HG02642 (cell line): ENCODE measurements around the gene EMILIN3.
"Not testable (repeated sequence)": the region's sequence is repeated elsewhere in the genome, so short reads cannot be mapped to it uniquely, and the experiment has no call there.

Experiments used
- ATAC-seq: cut with Tn5 transposase; IDR thresholded peaks from one replicate; pipeline ENCODE4 v1.9.1; 2021; ENCODE audit warnings: mild to moderate bottlenecking; ENCODE audit not compliant: unreplicated experiment, poor library complexity

EMILIN3 gene

GRCh38 chr20:41329435-41330342 is 36.9 kb downstream of the EMILIN3 start:
- peak; percentile 74 for ATAC-seq

- ATAC-seq: no peak
Observed at GRCh38 chr20:41327178-41327577, 39.4 kb downstream of the EMILIN3 start.

GRCh38 chr20:41320976-41321375 is 45.6 kb downstream of the EMILIN3 start:
- no peak for ATAC-seq

GRCh38 chr20:41320441-41320840 is 46.2 kb downstream of the EMILIN3 start:
- no peak for ATAC-seq

- no peak for ATAC-seq
Observed at GRCh38 chr20:41318271-41318649, 48.4 kb downstream of the EMILIN3 start.

- ATAC-seq: peak; percentile 95
Observed at GRCh38 chr20:41317546-41318270, 48.9 kb downstream of the EMILIN3 start, which contains the start of gene ZHX3. Gene ZHX3, minus strand, starts transcription at chr20:41317731. Its CDS starts 112,815 bp downstream, at chr20:41204916.

GRCh38 chr20:41316602-41317545 is 49.7 kb downstream of the EMILIN3 start:
- peak; percentile 74 for ATAC-seq

- no peak for ATAC-seq
Observed at GRCh38 chr20:41316051-41316450, 50.6 kb downstream of the EMILIN3 start.

GRCh38 chr20:41314386-41314785 is 52.2 kb downstream of the EMILIN3 start:
- no peak for ATAC-seq

- not testable (repeated sequence) for ATAC-seq
Observed at GRCh38 chr20:41312009-41312408, 54.6 kb downstream of the EMILIN3 start.
